Brain microvascular endothelial cell (primary cell): ENCODE measurements around the gene PLCB3.

Source experiments
- DNase-seq: peaks from one replicate; pipeline ENCODE4 v3.0.0-alpha.2; 2020
- H3K27ac ChIP-seq: fragments of 250-450 bp; sonication (Bioruptor Pico); 2 replicates; pipeline ENCODE4 v1.5.1; 2020; ENCODE audit warnings: mild to moderate bottlenecking, moderate library complexity
- H3K27me3 ChIP-seq: fragments of 250-450 bp; sonication (Bioruptor Pico); replicated peaks from 2 replicates; pipeline ENCODE4 v1.5.1; 2020; ENCODE audit warnings: mild to moderate bottlenecking
- H3K36me3 ChIP-seq: fragments of 250-450 bp; sonication (Bioruptor Pico); replicated peaks from 2 replicates; pipeline ENCODE4 v1.5.1; 2020; ENCODE audit warnings: mild to moderate bottlenecking
- H3K4me3 ChIP-seq: 2 replicates; pipeline ENCODE4 v1.5.1; 2011; ENCODE audit warnings: low read depth, mild to moderate bottlenecking, control low read depth, low read length, moderate library complexity
- CTCF ChIP-seq: IDR thresholded peaks from 2 replicates; pipeline ENCODE4 v1.5.1; 2011; ENCODE audit warnings: low read depth, mild to moderate bottlenecking, moderate library complexity, low read length, control low read depth, inconsistent platforms; ENCODE audit errors: missing control alignments
- in situ Hi-C: cut with HindIII; loops from 2 replicates; pipeline ENCODE4 v1.10.0; 2017; ENCODE audit warnings: low sequenced_read_pairs, low pct_ligation_motif_present

PLCB3 gene

GRCh38 chr11:64251016-64251752 lies at the start of gene PLCB3:
PLCB3 (plus strand) TSS chr11:64251530; CDS start chr11:64251650, 120 bp downstream.
- peak within 1 kb of the TSS; percentile 77 for H3K4me3 ChIP-seq
- H3K27me3 ChIP-seq: no peaks in the 10 kb centered on the region
- in situ Hi-C loops: no loop called here
- DNase-seq: no peak
- peaks cover 17% of the 10 kb centered on the region for H3K36me3 ChIP-seq
- peak; percentile 54 for TF ChIP-seq CTCF
- H3K27ac ChIP-seq: peak within 1 kb of the TSS; percentile 29

- in situ Hi-C loops: no loop called here
- H3K36me3 ChIP-seq: peaks cover 80% of the 10 kb centered on the region
- no peak overlapping the region for H3K4me3 ChIP-seq
- TF ChIP-seq CTCF: no peak
- H3K27me3 ChIP-seq: no peaks in the 10 kb centered on the region
- H3K27ac ChIP-seq: no peak overlapping the region
- no peak for DNase-seq
Measured at GRCh38 chr11:64201543-64201942, 49.8 kb upstream of the PLCB3 start.

GRCh38 chr11:64202992-64203391 lies 48.3 kb upstream of the PLCB3 start:
- H3K4me3 ChIP-seq: no peak overlapping the region
- TF ChIP-seq CTCF: no peak
- in situ Hi-C loops: no loop called here
- no peak for DNase-seq
- H3K27me3 ChIP-seq: no peaks in the 10 kb centered on the region
- H3K36me3 ChIP-seq: peaks cover 71% of the 10 kb centered on the region
- H3K27ac ChIP-seq: no peak overlapping the region

- in situ Hi-C loops: no loop called here
- H3K27ac ChIP-seq: no peak overlapping the region
- no peak for TF ChIP-seq CTCF
- H3K36me3 ChIP-seq: peaks cover 65% of the 10 kb centered on the region
- DNase-seq: no peak
- no peaks in the 10 kb centered on the region for H3K27me3 ChIP-seq
- H3K4me3 ChIP-seq: no peak overlapping the region
Measured at GRCh38 chr11:64203421-64204079, 47.8 kb upstream of the PLCB3 start.

- H3K27ac ChIP-seq: no peak overlapping the region
- no peaks in the 10 kb centered on the region for H3K27me3 ChIP-seq
- H3K36me3 ChIP-seq: peaks cover 62% of the 10 kb centered on the region
- no peak overlapping the region for H3K4me3 ChIP-seq
- TF ChIP-seq CTCF: no peak
- DNase-seq: no peak
- in situ Hi-C loops: no loop called here
Measured at GRCh38 chr11:64204080-64204440, 47.3 kb upstream of the PLCB3 start.
